Panc1 (cell line): ENCODE measurements around the gene GPR176.

Source experiments
- CTCF ChIP-seq: fragments of 450-650 bp; IDR thresholded peaks from 2 replicates; pipeline ENCODE4 v1.5.1; 2017; ENCODE audit warnings: mild to moderate bottlenecking
- POLR2AphosphoS5 ChIP-seq: IDR thresholded peaks from 2 replicates; pipeline ENCODE4 v1.6.1; 2012; ENCODE audit warnings: mild to moderate bottlenecking, low read depth, low read length, moderate library complexity
- REST ChIP-seq, 2 experiments: IDR thresholded peaks; 2 replicates each; pipeline ENCODE4 v1.6.1; 2011 to 2012; ENCODE audit warnings: low read depth in 2 of 2, control low read depth in 1 of 2, low read length in 1 of 2, mild to moderate bottlenecking in 1 of 2, moderate library complexity in 1 of 2; ENCODE audit not compliant: insufficient read depth in 1 of 2
- TCF7L2 ChIP-seq: IDR thresholded peaks from 2 replicates; pipeline ENCODE4 v1.6.1; 2011; ENCODE audit warnings: mild to moderate bottlenecking, low read depth, low read length, inconsistent platforms

GRCh38 chr15:39869254-39869653 is 50.8 kb downstream of the GPR176 start:
- no peak for TF ChIP-seq CTCF
- TF ChIP-seq POLR2AphosphoS5: no peak
- TF ChIP-seq REST (IDR thresholded peaks at IDR 0.05; ENCODE audit: insufficient read depth in 1 of 2, low read depth in 2 of 2, low read length in 1 of 2): no peak
- TF ChIP-seq TCF7L2: no peak
